Renal pelvis (tissue), 4 donors: Measurements from ENCODE around the gene KIF5C. TPM values are rescaled to one million over a fixed set of nuclear protein-coding genes. Genes with fewer than 3 reads are reported as not detected.
A peak's percentile ranks its signal among the peaks of the same experiment; 100 is the strongest.
"Not testable (repeated sequence)": the region's sequence is repeated elsewhere in the genome, so short reads cannot be mapped to it uniquely, and the experiment has no call there.

Source experiments
- DNase-seq: peaks from one replicate; pipeline ENCODE4 v3.0.0-alpha.2; 2013
- polyA plus RNA-seq, 3 donors: library from polyadenylated mRNA; unstranded; fragments of 120-200 nt; gene quantifications; one replicate each; pipeline ENCODE4 v1.2.1, GENCODE V29; 2013; ENCODE audit not compliant: insufficient read length in 3 of 3

KIF5C gene
- polyA plus RNA-seq, 3 donors = 4.4 to 4.6 (median 4.4) TPM

- no peak for DNase-seq
Observed at GRCh38 chr2:148965623-148966437, 90.8 kb downstream of the KIF5C start.

- no peak for DNase-seq
Observed at GRCh38 chr2:148966438-148966758, 91.4 kb downstream of the KIF5C start.

- DNase-seq = no peak
Observed at GRCh38 chr2:148967056-148967455, 92.0 kb downstream of the KIF5C start.

GRCh38 chr2:148967578-148967977, 92.6 kb downstream of the KIF5C start:
- peak; percentile 19 for DNase-seq

GRCh38 chr2:148968301-148968700, 93.3 kb downstream of the KIF5C start:
- DNase-seq = no peak

- no peak for DNase-seq
Observed at GRCh38 chr2:148968776-148969319, 93.8 kb downstream of the KIF5C start.

GRCh38 chr2:148969659-148970061, 94.6 kb downstream of the KIF5C start:
- DNase-seq = no peak

GRCh38 chr2:148970385-148970784, 95.4 kb downstream of the KIF5C start:
- DNase-seq = no peak

GRCh38 chr2:148971547-148971946, 96.5 kb downstream of the KIF5C start:
- no peak for DNase-seq

GRCh38 chr2:148974095-148974494, 99.1 kb downstream of the KIF5C start:
- DNase-seq = no peak

- no peak for DNase-seq
Observed at GRCh38 chr2:148978026-148978685, 103.1 kb downstream of the KIF5C start.

GRCh38 chr2:148978706-148979105, 103.7 kb downstream of the KIF5C start:
- DNase-seq = no peak

GRCh38 chr2:148979164-148979918, 104.3 kb downstream of the KIF5C start:
- no peak for DNase-seq

GRCh38 chr2:148979919-148980277, 104.9 kb downstream of the KIF5C start:
- DNase-seq = no peak

- not testable (repeated sequence) for DNase-seq
Observed at GRCh38 chr2:148980496-148980895, 105.5 kb downstream of the KIF5C start.

GRCh38 chr2:148981324-148981723, 106.3 kb downstream of the KIF5C start:
- no peak for DNase-seq

GRCh38 chr2:148981781-148982180, 106.8 kb downstream of the KIF5C start:
- DNase-seq = no peak

GRCh38 chr2:148982282-148982681, 107.3 kb downstream of the KIF5C start:
- no peak for DNase-seq

- no peak for DNase-seq
Observed at GRCh38 chr2:148983896-148984295, 108.9 kb downstream of the KIF5C start.

- DNase-seq = no peak
Observed at GRCh38 chr2:148984449-148984848, 109.4 kb downstream of the KIF5C start.

- DNase-seq = no peak
Observed at GRCh38 chr2:148987286-148987685, 112.3 kb downstream of the KIF5C start.

GRCh38 chr2:148988337-148988736, 113.3 kb downstream of the KIF5C start:
- DNase-seq = no peak
